AG20443 (cell line): ENCODE results near the gene OBI1.

Source experiments
- DNase-seq: peaks from one replicate; pipeline ENCODE4 v3.0.0; 2012; ENCODE audit warnings: low spot score, mixed read lengths

The OBI1 gene

GRCh38 chr13:78658630-78659449 lies at the start of gene OBI1:
Gene OBI1 (minus strand): TSS chr13:78659155. CDS start chr13:78659120, 35 bp downstream.
- peak; percentile 97 for DNase-seq

DNA sequence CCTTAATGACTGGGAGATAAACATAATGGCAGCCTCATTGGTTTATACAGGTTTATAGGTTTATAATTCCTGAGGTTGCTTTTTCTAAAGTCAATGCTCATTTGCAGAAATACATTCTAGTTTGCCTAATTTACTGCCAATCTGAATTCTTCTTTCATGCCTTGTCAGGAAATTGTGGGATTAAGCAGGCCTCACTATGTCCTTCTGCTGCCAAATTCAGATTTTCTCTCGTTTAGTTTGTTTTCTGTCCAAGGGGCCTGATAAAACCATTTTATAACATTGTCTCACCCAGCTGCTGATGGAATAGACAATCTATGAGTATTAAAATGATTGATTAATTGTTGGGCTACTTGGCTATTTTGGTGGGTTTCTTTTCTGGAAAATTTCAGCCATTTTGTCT lies 42.4 kb upstream of the OBI1 start:
- no peak for DNase-seq

DNA sequence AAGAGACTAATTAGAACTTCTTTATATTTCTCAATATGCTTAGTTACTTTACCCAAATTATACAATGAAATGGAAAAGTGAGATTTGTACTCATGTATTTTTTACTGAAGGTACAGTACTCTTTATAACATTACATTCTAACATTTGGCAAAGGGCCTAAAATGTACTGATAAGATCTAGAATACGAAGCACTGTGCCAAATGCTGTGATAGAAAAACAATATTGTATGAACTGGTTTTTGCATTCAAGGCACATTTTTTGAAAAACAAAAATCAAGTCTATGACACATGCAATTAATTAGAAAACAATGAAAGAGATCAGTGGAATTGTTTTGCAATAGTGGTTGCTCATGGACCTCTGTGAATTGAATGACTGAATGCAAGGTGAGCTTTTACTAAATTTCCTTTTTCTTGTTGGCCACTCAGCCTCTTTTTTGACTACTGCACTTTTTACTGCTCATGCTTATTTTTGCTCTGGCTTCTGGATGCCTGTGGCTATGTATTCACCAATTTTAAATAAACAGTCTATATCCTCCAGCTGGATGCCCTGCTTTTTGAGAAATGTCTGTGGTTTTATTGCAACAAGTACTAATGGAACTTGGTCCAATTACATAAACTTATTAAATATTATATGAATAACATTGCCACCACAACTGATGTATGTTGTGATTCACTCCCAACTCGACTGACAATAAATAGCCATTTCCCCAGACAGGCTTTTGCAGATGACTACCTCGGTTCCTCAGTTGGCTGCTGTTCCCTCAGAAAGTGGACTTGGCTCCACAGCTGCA lies 41.4 kb upstream of the OBI1 start:
- DNase-seq = no peak

GRCh38 chr13:78689011-78689410 lies 30.1 kb upstream of the OBI1 start:
- peak; percentile 9 for DNase-seq

DNA sequence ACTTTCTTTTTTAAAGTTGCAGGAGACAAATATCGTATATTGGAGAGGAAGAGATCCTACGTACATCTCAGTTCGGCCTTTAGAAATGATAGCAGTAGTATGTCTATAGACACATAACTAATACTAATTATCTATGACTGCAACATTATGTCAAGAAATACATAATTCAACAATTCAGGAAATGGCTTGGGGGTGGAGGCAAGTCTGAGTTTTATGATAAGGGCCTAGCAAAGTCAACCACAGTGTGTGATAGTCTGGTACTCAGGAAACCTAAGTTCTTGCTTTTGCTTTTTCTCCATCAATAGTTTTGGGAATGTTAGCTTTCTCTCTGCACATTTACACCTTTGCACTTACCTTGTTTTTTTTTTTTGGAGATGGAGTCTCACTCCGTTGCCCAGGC lies 27.5 kb upstream of the OBI1 start:
- DNase-seq = no peak

- DNase-seq = no peak
Observed at GRCh38 chr13:78680576-78681350, 21.8 kb upstream of the OBI1 start.

- DNase-seq = no peak
Observed at GRCh38 chr13:78680115-78680561, 21.2 kb upstream of the OBI1 start.

GRCh38 chr13:78679329-78679728 lies 20.4 kb upstream of the OBI1 start:
- DNase-seq = no peak

DNA sequence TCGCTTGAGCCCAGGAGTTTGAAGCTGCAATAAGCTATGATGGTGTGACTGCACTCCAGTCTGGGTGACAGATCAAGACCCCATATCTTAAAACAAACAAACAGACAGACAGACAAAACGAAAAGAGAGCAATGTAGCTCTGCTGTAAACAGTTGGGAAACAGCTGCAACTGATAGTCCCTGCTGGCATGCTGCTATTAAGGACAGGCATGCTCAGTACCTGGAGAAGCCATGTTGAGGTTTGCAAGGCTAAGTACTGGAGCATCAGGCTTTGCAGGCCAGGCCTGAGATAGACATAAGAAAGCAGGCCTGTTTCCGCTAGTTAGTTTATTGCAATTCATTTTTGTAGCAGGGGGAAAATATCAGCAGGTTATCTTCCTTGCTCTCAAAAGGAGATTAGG lies 16.2 kb upstream of the OBI1 start:
- DNase-seq = no peak

DNA sequence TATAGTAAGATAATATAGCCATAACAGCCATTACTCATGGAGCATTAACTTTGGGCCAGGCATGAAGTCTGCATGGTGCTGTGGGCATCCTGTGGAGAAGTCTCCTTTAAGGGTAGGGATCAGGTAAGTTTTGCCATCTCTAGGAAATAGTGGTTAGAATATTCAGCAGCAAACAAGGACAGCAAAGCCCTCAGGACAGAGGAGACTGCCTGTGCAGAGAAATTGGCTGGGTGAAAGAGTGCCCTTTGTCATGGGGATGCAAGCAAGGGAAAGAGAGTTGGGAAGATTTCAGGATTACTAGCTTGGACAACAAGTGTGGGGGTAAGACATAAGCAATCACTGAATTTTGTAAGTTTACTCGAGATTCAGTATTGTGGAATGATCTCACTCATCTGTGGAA lies 15.7 kb upstream of the OBI1 start:
- DNase-seq = no peak

DNA sequence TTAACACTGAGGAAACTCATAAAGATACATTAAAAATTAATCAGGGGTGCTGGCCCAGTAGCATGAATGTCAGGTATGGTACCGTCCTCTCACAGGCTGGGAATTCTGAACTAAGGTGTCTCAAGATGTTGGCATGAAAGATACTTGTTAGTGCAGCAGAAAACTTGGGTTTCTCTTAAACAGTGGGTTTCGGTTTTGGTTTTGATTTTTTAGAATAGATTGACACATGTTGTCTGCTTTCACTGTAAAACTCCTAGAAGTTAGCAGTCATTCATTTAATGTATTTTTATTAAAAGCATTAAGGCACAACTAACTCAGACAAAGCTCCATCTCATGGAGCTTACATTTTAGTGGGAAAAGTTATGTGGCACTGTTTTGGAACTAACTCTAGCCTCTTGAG lies 3.5 kb upstream of the OBI1 start:
- DNase-seq = no peak

GRCh38 chr13:78660495-78660857 lies 1.5 kb upstream of the OBI1 start:
- no peak for DNase-seq

DNA sequence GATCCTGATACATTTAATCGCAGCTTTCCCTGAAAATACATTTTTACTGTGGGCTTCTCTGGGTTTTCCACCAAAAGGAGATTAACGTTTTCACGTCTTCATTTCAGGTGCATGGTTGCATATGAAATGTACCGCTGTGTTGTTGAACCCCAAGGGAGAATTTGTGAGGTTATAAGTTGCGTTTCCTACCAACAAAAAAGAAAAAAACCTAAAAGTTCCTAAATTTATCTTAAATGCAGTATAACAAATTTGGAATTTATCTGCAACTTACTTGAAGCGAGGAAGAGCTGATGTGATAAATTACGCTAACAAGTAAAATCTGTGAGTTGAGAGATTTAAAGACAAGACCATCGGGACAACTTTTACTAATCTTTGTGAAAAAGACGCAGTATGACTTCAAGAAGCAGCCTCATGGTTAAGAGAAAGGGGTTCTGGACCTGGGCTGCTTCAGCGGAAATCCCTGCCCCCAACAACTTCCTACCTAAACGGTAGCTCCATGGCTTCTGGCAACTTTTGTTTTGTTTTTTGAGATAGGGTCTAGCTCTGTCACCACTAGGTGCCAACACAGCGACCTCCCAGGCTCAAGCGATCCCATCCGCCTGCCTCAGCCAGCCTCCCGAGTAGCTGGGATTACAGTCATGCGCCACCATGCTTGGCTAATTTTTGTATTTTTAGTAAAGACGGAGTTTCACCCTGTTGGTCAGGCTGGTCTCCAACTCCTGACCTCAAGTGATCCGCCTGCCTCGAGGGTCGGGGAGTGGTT lies 958 bp upstream of the OBI1 start:
- no peak for DNase-seq

GRCh38 chr13:78659450-78659730 lies 435 bp upstream of the OBI1 start:
- peak; percentile 9 for DNase-seq

- peak; percentile 16 for DNase-seq
Observed at GRCh38 chr13:78657699-78658629, 991 bp downstream of the OBI1 start.

GRCh38 chr13:78655906-78656305 lies 3.0 kb downstream of the OBI1 start:
- no peak for DNase-seq

- DNase-seq = no peak
Observed at GRCh38 chr13:78655007-78655406, 3.9 kb downstream of the OBI1 start.

DNA sequence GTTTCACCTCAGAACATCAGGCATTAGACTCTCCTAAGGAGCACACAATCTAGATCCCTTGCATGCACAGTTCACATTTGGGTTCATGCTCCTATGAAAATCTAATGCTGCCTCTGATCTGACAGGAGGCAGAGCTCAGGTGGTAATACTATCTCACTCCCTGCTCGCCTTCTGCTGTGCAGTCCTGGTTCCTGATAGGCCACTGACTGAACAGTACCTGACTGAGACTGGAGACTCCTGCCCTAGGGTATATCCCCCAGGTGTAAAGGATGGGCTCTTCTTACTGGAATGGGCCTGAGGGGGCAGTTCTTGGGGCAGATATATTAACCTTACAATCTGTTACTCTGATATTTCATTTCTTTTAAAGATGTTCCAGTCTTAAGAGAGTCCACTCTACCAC lies 6.3 kb downstream of the OBI1 start:
- DNase-seq = no peak

GRCh38 chr13:78650717-78651083 lies 8.3 kb downstream of the OBI1 start:
- no peak for DNase-seq

GRCh38 chr13:78649997-78650716 lies 8.8 kb downstream of the OBI1 start:
- DNase-seq = no peak
